ENCODE data around the gene ZDHHC7. TPM values are rescaled to one million over a fixed set of nuclear protein-coding genes. Genes with fewer than 3 reads are reported as not detected.

The ZDHHC7 gene
- total RNA-seq, 4 donors from 2014 or later: 31.0 to 103 (median 62.3) TPM

- no peak for TF ChIP-seq CTCF (IDR thresholded peaks at IDR 0.05; ENCODE audit: low read depth)
Observed at GRCh38 chr16:84967828-84968227, 43.5 kb downstream of the ZDHHC7 start.

- TF ChIP-seq CTCF (IDR thresholded peaks at IDR 0.05; ENCODE audit: low read depth): no peak
Observed at GRCh38 chr16:84965428-84966415, 45.6 kb downstream of the ZDHHC7 start.

- no peak for TF ChIP-seq CTCF (IDR thresholded peaks at IDR 0.05; ENCODE audit: low read depth)
Observed at GRCh38 chr16:84964386-84965128, 46.8 kb downstream of the ZDHHC7 start.

- TF ChIP-seq CTCF (IDR thresholded peaks at IDR 0.05; ENCODE audit: low read depth): no peak
Observed at GRCh38 chr16:84963066-84963465, 48.3 kb downstream of the ZDHHC7 start.

GRCh38 chr16:84960942-84961341 lies 50.4 kb downstream of the ZDHHC7 start:
- TF ChIP-seq CTCF (IDR thresholded peaks at IDR 0.05; ENCODE audit: low read depth): no peak

- TF ChIP-seq CTCF (IDR thresholded peaks at IDR 0.05; ENCODE audit: low read depth): no peak
Observed at GRCh38 chr16:84959784-84960417, 51.4 kb downstream of the ZDHHC7 start.

Measured in subcutaneous adipose tissue (tissue), 4 donors.